DMS79 treated with DMSO at 0.1 percent for 48 hours (cell line): ENCODE measurements around the gene ZSCAN1.

Experiments
- DNase-seq: peaks from one replicate; lab custom pipeline; 2025; lab: John Stamatoyannopoulos, UW

The ZSCAN1 gene

GRCh38 chr19:58040751-58041525, 7.1 kb downstream of the ZSCAN1 start:
- DNase-seq = no peak

GRCh38 chr19:58042495-58043340, 8.9 kb downstream of the ZSCAN1 start:
- no peak for DNase-seq

GRCh38 chr19:58044391-58044790, 10.6 kb downstream of the ZSCAN1 start:
- no peak for DNase-seq

GRCh38 chr19:58044886-58045285, 11.1 kb downstream of the ZSCAN1 start:
- no peak for DNase-seq

- DNase-seq = no peak
These were observed 11.7 kb downstream of the ZSCAN1 start for GRCh38 chr19:58045411-58046050.

GRCh38 chr19:58046856-58047255, 13.0 kb downstream of the ZSCAN1 start:
- no peak for DNase-seq

- DNase-seq = no peak
These were observed 13.8 kb downstream of the ZSCAN1 start for GRCh38 chr19:58047672-58048071.

GRCh38 chr19:58052256-58052655, 18.4 kb downstream of the ZSCAN1 start:
- DNase-seq = no peak

GRCh38 chr19:58053480-58054156, 19.8 kb downstream of the ZSCAN1 start:
- DNase-seq = no peak

- no peak for DNase-seq
These were observed 21.4 kb downstream of the ZSCAN1 start for GRCh38 chr19:58054901-58055874.

- no peak for DNase-seq
These were observed 22.4 kb downstream of the ZSCAN1 start for GRCh38 chr19:58056261-58056660.

GRCh38 chr19:58056861-58057260, 23.0 kb downstream of the ZSCAN1 start:
- no peak for DNase-seq

GRCh38 chr19:58058467-58058866, 24.6 kb downstream of the ZSCAN1 start:
- no peak for DNase-seq

- DNase-seq = peak; percentile 89
These were observed 25.3 kb downstream of the ZSCAN1 start, which contains the start of gene ZNF135 for GRCh38 chr19:58059003-58059670. ZNF135 (plus strand) TSS chr19:58059282; CDS start chr19:58060003, 721 bp downstream.

- DNase-seq = no peak
These were observed 25.9 kb downstream of the ZSCAN1 start for GRCh38 chr19:58059671-58060078.

GRCh38 chr19:58060231-58060630, 26.4 kb downstream of the ZSCAN1 start:
- DNase-seq = no peak

- DNase-seq = no peak
These were observed 29.9 kb downstream of the ZSCAN1 start for GRCh38 chr19:58063712-58064111.

GRCh38 chr19:58067240-58067912, 33.6 kb downstream of the ZSCAN1 start:
- DNase-seq = no peak

GRCh38 chr19:58079792-58080191, 46.0 kb downstream of the ZSCAN1 start:
- no peak for DNase-seq

GRCh38 chr19:58083021-58083420, 49.2 kb downstream of the ZSCAN1 start:
- DNase-seq = no peak
